ENCODE measurements around the gene FBN2. TPM values are rescaled to one million over a fixed set of nuclear protein-coding genes. Genes with fewer than 3 reads are reported as not detected.

The FBN2 gene
- total and polyA plus RNA-seq, 2 of the 4 experiments (the other 2 are of a cell fraction) = 26.7 to 69.0 TPM

- Histone ChIP-seq H3K4me1 (ENCODE audit: control insufficient read depth, insufficient read depth, low read length) (peaks cover 3% of the 10 kb centered on the region; the same call in 1 of the 2 replicates), H3K27me3 (ENCODE audit: control insufficient read depth, insufficient read depth, low read length) (peaks cover 1% of the 10 kb centered on the region; the same call in 1 of the 2 replicates), H3K23ac (ENCODE audit: low read depth, low read length) (no peak overlapping the region), H3K18ac (ENCODE audit: low read depth, low read length) (no peak overlapping the region), H2BK5ac (ENCODE audit: low read depth, low read length, poor library complexity, severe bottlenecking) (no peak overlapping the region), H2BK20ac (ENCODE audit: low read depth, low read length) (no peak overlapping the region), H3K4me2 (ENCODE audit: low read depth, low read length) (no peak overlapping the region), H3K9me3 (ENCODE audit: control insufficient read depth, insufficient read depth, low read length) (no peaks in the 10 kb centered on the region), H2BK120ac (ENCODE audit: low read depth, low read length) (no peak overlapping the region), H3K36me3 (ENCODE audit: control insufficient read depth, insufficient read depth, low read length) (no peaks in the 10 kb centered on the region), H2AK9ac (replicated peaks; ENCODE audit: low read depth, low read length, poor library complexity) (no peak overlapping the region), H3K56ac (ENCODE audit: extremely low read depth, insufficient read depth, low read length) (no peak overlapping the region), H3K4me3 (ENCODE audit: insufficient read depth, low read depth, low read length) (no peak overlapping the region), H4K20me1 (ENCODE audit: insufficient read depth, low read length) (no peaks in the 10 kb centered on the region), H3K9me1 (ENCODE audit: insufficient read depth, low read length) (no peaks in the 10 kb centered on the region), H2BK15ac (ENCODE audit: low read depth, low read length) (no peak overlapping the region), H3K27ac (ENCODE audit: insufficient read depth, low read length) (no peak overlapping the region), H4K8ac (ENCODE audit: low read depth in 2 of 2, low read length in 2 of 2) (no peak overlapping the region), H4K91ac (ENCODE audit: insufficient read depth, low read depth, low read length) (no peak overlapping the region), H4K5ac (ENCODE audit: low read depth, low read length) (no peak overlapping the region), H2AFZ (replicated peaks; ENCODE audit: low read length, poor library complexity) (no peak overlapping the region), H3K9ac (ENCODE audit: low read depth, low read length) (no peak overlapping the region), H3K79me1 (ENCODE audit: low read depth in 1 of 2, low read length in 2 of 2) (no peaks in the 10 kb centered on the region), H3K14ac (replicated peaks; ENCODE audit: low read depth, low read length) (no peak overlapping the region), H2AK5ac (ENCODE audit: low read depth, low read length) (no peak overlapping the region), H3K4ac (ENCODE audit: low read depth, low read length) (no peak overlapping the region)
- WGBS, 2 experiments (ENCODE audit: extremely low coverage in 2 of 2, insufficient read length in 1 of 2) = no CpG with 5 or more reads among the region's 2 CpGs
- in situ Hi-C loops (cut with MboI; ENCODE audit: low sequenced_read_pairs) (loop anchor here (5.0 kb wide), 1 partner anchor 456 kb away; no protein-coding TSS in a partner anchor), dilution Hi-C loops (cut with HindIII; ENCODE audit: low sequenced_read_pairs, unreplicated experiment) (no loop called here), intact Hi-C loops (cut with micrococcal nuclease) (no loop called here)
- ATAC-seq (ENCODE audit: low read depth) (no peak), DNase-seq (no peak)
- BruUV-seq (replicated peaks) = no TSS peak
- ChIA-PET POLR2A (ENCODE audit: unreplicated experiment) (no interaction called here), CTCF (no interaction called here)
- TF ChIP-seq MXI1 (IDR thresholded peaks at IDR 0.05; ENCODE audit: borderline replicate concordance, low read depth, low read length) = no peak
- TF ChIP-seq MAFK (IDR thresholded peaks at IDR 0.05; ENCODE audit: low read depth, low read length) = no peak
- no peak for TF ChIP-seq RAD21 (IDR thresholded peaks at IDR 0.05; ENCODE audit: low read length)
Observed at GRCh38 chr5:128220841-128221240, 317.2 kb downstream of the FBN2 start.
